ENCODE data around the gene MZB1. TPM values are rescaled to one million over a fixed set of nuclear protein-coding genes. Genes with fewer than 3 reads are reported as not detected.

The MZB1 gene
- total and polyA plus RNA-seq, 5 donors from 2014 or later: 0.39 to 2.2 (median 1.6) TPM

GRCh38 chr5:139377226-139377625 is 12.5 kb downstream of the MZB1 start:
- H3K27ac ChIP-seq (ENCODE audit: insufficient read depth, low read length, poor library complexity, severe bottlenecking): no peak overlapping the region
- H3K4me1 ChIP-seq (ENCODE audit: control insufficient read depth, insufficient read depth, low read length, poor library complexity, severe bottlenecking): no peaks in the 10 kb centered on the region
- no peak overlapping the region for H3K4me3 ChIP-seq (ENCODE audit: low read depth, low read length)
- no peak for DNase-seq
- H3K27me3 Mint-ChIP-seq: no peaks in the 10 kb centered on the region
- peaks cover 12% of the 10 kb centered on the region for H3K36me3 Mint-ChIP-seq
- no peak for ATAC-seq (ENCODE audit: low read depth in 2 of 2)
- no peak overlapping the region for H3K4me3 Mint-ChIP-seq
- no peaks in the 10 kb centered on the region for H3K9me3 ChIP-seq (ENCODE audit: control insufficient read depth in 2 of 2, low read length in 2 of 2)
- no peaks in the 10 kb centered on the region for H3K27me3 ChIP-seq (ENCODE audit: control insufficient read depth, insufficient read depth, low read length)
- peaks cover 0 to 16% (median 3%) of the 10 kb centered on the region in 4 donors for H3K4me1 Mint-ChIP-seq
- peaks cover 0 to 1% (median 0%) of the 10 kb centered on the region in 7 donors for H3K9me3 Mint-ChIP-seq
- peak overlapping the region in 1 of 3 donors; percentile 74 for H3K27ac Mint-ChIP-seq
- H3K36me3 ChIP-seq (ENCODE audit: control insufficient read depth, insufficient read depth, low read length): peaks cover 4% of the 10 kb centered on the region

- Mint-ChIP-seq H3K4me1 (peaks cover 0 to 16% (median 4%) of the 10 kb centered on the region in 4 donors), H3K4me3 (no peak overlapping the region)
Measured at GRCh38 chr5:139376364-139376763, 13.3 kb downstream of the MZB1 start.

GRCh38 chr5:139374909-139375308 is 14.8 kb downstream of the MZB1 start:
- Mint-ChIP-seq H3K27me3 (no peaks in the 10 kb centered on the region), H3K36me3 (peaks cover 18% of the 10 kb centered on the region), H3K4me1 (peaks cover 0 to 16% (median 6%) of the 10 kb centered on the region in 4 donors), H3K4me3 (no peak overlapping the region), H3K9me3 (peaks cover 0 to 1% (median 0%) of the 10 kb centered on the region in 7 donors), H3K27ac (peak overlapping the region in 1 of 3 donors; percentile 76)
- DNase-seq: no peak
- Histone ChIP-seq H3K36me3 (ENCODE audit: control insufficient read depth, insufficient read depth, low read length) (peaks cover 17% of the 10 kb centered on the region), H3K4me1 (ENCODE audit: control insufficient read depth, insufficient read depth, low read length, poor library complexity, severe bottlenecking) (no peaks in the 10 kb centered on the region), H3K4me3 (ENCODE audit: low read depth, low read length) (no peak overlapping the region), H3K27me3 (ENCODE audit: control insufficient read depth, insufficient read depth, low read length) (no peaks in the 10 kb centered on the region), H3K27ac (ENCODE audit: insufficient read depth, low read length, poor library complexity, severe bottlenecking) (no peak overlapping the region), H3K9me3 (ENCODE audit: control insufficient read depth in 2 of 2, low read length in 2 of 2) (no peaks in the 10 kb centered on the region)
- ATAC-seq (ENCODE audit: low read depth in 2 of 2): no peak

More at GRCh38 chr5:139376364-139376763, 13.3 kb downstream of the MZB1 start:
- Histone ChIP-seq H3K27ac (ENCODE audit: insufficient read depth, low read length, poor library complexity, severe bottlenecking) (no peak overlapping the region), H3K4me3 (ENCODE audit: low read depth, low read length) (no peak overlapping the region), H3K4me1 (ENCODE audit: control insufficient read depth, insufficient read depth, low read length, poor library complexity, severe bottlenecking) (no peaks in the 10 kb centered on the region), H3K36me3 (ENCODE audit: control insufficient read depth, insufficient read depth, low read length) (peaks cover 12% of the 10 kb centered on the region), H3K9me3 (ENCODE audit: control insufficient read depth in 2 of 2, low read length in 2 of 2) (no peaks in the 10 kb centered on the region), H3K27me3 (ENCODE audit: control insufficient read depth, insufficient read depth, low read length) (no peaks in the 10 kb centered on the region)
- ATAC-seq (ENCODE audit: low read depth in 2 of 2): no peak
- Mint-ChIP-seq H3K36me3 (peaks cover 18% of the 10 kb centered on the region), H3K27me3 (no peaks in the 10 kb centered on the region), H3K9me3 (peaks cover 0 to 1% (median 0%) of the 10 kb centered on the region in 7 donors), H3K27ac (no peak overlapping the region)
- DNase-seq: no peak

- peaks cover 15% of the 10 kb centered on the region for H3K36me3 Mint-ChIP-seq
- H3K4me3 Mint-ChIP-seq: no peak overlapping the region
- H3K4me1 ChIP-seq (ENCODE audit: control insufficient read depth, insufficient read depth, low read length, poor library complexity, severe bottlenecking): no peaks in the 10 kb centered on the region
- H3K9me3 Mint-ChIP-seq: peaks cover 0 to 1% (median 0%) of the 10 kb centered on the region in 7 donors
- no peaks in the 10 kb centered on the region for H3K27me3 ChIP-seq (ENCODE audit: control insufficient read depth, insufficient read depth, low read length)
- no peak overlapping the region for H3K4me3 ChIP-seq (ENCODE audit: low read depth, low read length)
- peak overlapping the region in 2 of 3 donors; percentile 1 to 29 for H3K27ac Mint-ChIP-seq
- no peak for DNase-seq
- peaks cover 44% of the 10 kb centered on the region for H3K36me3 ChIP-seq (ENCODE audit: control insufficient read depth, insufficient read depth, low read length)
- ATAC-seq (ENCODE audit: low read depth in 2 of 2): no peak
- H3K9me3 ChIP-seq (ENCODE audit: control insufficient read depth in 2 of 2, low read length in 2 of 2): no peaks in the 10 kb centered on the region
- H3K4me1 Mint-ChIP-seq: peaks cover 0 to 9% (median 5%) of the 10 kb centered on the region in 4 donors
- H3K27ac ChIP-seq (ENCODE audit: insufficient read depth, low read length, poor library complexity, severe bottlenecking): no peak overlapping the region
- H3K27me3 Mint-ChIP-seq: no peaks in the 10 kb centered on the region
Measured at GRCh38 chr5:139371482-139372435, 18.0 kb downstream of the MZB1 start.

- H3K27me3 Mint-ChIP-seq: no peaks in the 10 kb centered on the region
- H3K9me3 ChIP-seq (ENCODE audit: control insufficient read depth in 2 of 2, low read length in 2 of 2): no peaks in the 10 kb centered on the region
- ATAC-seq (ENCODE audit: low read depth in 2 of 2): no peak
- H3K4me3 Mint-ChIP-seq: no peak overlapping the region
- H3K36me3 Mint-ChIP-seq: peaks cover 16% of the 10 kb centered on the region
- no peak overlapping the region for H3K27ac Mint-ChIP-seq
- H3K4me3 ChIP-seq (ENCODE audit: low read depth, low read length): no peak overlapping the region
- no peaks in the 10 kb centered on the region for H3K4me1 ChIP-seq (ENCODE audit: control insufficient read depth, insufficient read depth, low read length, poor library complexity, severe bottlenecking)
- H3K27me3 ChIP-seq (ENCODE audit: control insufficient read depth, insufficient read depth, low read length): no peaks in the 10 kb centered on the region
- no peak for DNase-seq
- H3K36me3 ChIP-seq (ENCODE audit: control insufficient read depth, insufficient read depth, low read length): peaks cover 63% of the 10 kb centered on the region
- peaks cover 0 to 9% (median 4%) of the 10 kb centered on the region in 4 donors for H3K4me1 Mint-ChIP-seq
- peaks cover 0 to 1% (median 0%) of the 10 kb centered on the region in 7 donors for H3K9me3 Mint-ChIP-seq
- no peak overlapping the region for H3K27ac ChIP-seq (ENCODE audit: insufficient read depth, low read length, poor library complexity, severe bottlenecking)
Measured at GRCh38 chr5:139369181-139369580, 20.5 kb downstream of the MZB1 start.

- Histone ChIP-seq H3K9me3 (ENCODE audit: control insufficient read depth in 2 of 2, low read length in 2 of 2) (no peaks in the 10 kb centered on the region), H3K4me3 (ENCODE audit: low read depth, low read length) (no peak overlapping the region), H3K27me3 (ENCODE audit: control insufficient read depth, insufficient read depth, low read length) (no peaks in the 10 kb centered on the region), H3K4me1 (ENCODE audit: control insufficient read depth, insufficient read depth, low read length, poor library complexity, severe bottlenecking) (no peaks in the 10 kb centered on the region), H3K36me3 (ENCODE audit: control insufficient read depth, insufficient read depth, low read length) (peaks cover 66% of the 10 kb centered on the region), H3K27ac (ENCODE audit: insufficient read depth, low read length, poor library complexity, severe bottlenecking) (no peak overlapping the region)
- H3K36me3 Mint-ChIP-seq: peaks cover 22% of the 10 kb centered on the region
- ATAC-seq (ENCODE audit: low read depth in 2 of 2): no peak
- no peaks in the 10 kb centered on the region for H3K27me3 Mint-ChIP-seq
- H3K27ac Mint-ChIP-seq: no peak overlapping the region
- DNase-seq: peak in 1 of 3 donors; percentile 29
- H3K4me3 Mint-ChIP-seq: no peak overlapping the region
- H3K4me1 Mint-ChIP-seq: peaks cover 0 to 9% (median 6%) of the 10 kb centered on the region in 4 donors
- H3K9me3 Mint-ChIP-seq: no peaks in the 10 kb centered on the region
Measured at GRCh38 chr5:139368613-139369012, 21.1 kb downstream of the MZB1 start.

GRCh38 chr5:139364466-139364865 is 25.2 kb downstream of the MZB1 start:
- Histone ChIP-seq H3K4me3 (ENCODE audit: low read depth, low read length) (no peak overlapping the region), H3K9me3 (ENCODE audit: control insufficient read depth in 2 of 2, low read length in 2 of 2) (no peaks in the 10 kb centered on the region), H3K27ac (ENCODE audit: insufficient read depth, low read length, poor library complexity, severe bottlenecking) (no peak overlapping the region), H3K4me1 (ENCODE audit: control insufficient read depth, insufficient read depth, low read length, poor library complexity, severe bottlenecking) (no peaks in the 10 kb centered on the region), H3K27me3 (ENCODE audit: control insufficient read depth, insufficient read depth, low read length) (no peaks in the 10 kb centered on the region), H3K36me3 (ENCODE audit: control insufficient read depth, insufficient read depth, low read length) (peaks cover 53% of the 10 kb centered on the region)
- Mint-ChIP-seq H3K4me1 (peaks cover 11 to 22% (median 18%) of the 10 kb centered on the region in 4 donors), H3K4me3 (no peak overlapping the region), H3K9me3 (no peaks in the 10 kb centered on the region), H3K27ac (no peak overlapping the region), H3K36me3 (peaks cover 27% of the 10 kb centered on the region), H3K27me3 (no peaks in the 10 kb centered on the region)
- DNase-seq (no peak), ATAC-seq (ENCODE audit: low read depth in 2 of 2) (no peak)

All from CD4-positive, CD25-positive, alpha-beta regulatory T cell (primary cell).